CD1c-positive myeloid dendritic cell (primary cell): ENCODE data around the gene PRR22.

Experiments
- DNase-seq: peaks from one replicate; pipeline ENCODE4 v3.0.0-alpha.2; 2016; ENCODE audit errors: extremely low spot score

Gene PRR22

DNA sequence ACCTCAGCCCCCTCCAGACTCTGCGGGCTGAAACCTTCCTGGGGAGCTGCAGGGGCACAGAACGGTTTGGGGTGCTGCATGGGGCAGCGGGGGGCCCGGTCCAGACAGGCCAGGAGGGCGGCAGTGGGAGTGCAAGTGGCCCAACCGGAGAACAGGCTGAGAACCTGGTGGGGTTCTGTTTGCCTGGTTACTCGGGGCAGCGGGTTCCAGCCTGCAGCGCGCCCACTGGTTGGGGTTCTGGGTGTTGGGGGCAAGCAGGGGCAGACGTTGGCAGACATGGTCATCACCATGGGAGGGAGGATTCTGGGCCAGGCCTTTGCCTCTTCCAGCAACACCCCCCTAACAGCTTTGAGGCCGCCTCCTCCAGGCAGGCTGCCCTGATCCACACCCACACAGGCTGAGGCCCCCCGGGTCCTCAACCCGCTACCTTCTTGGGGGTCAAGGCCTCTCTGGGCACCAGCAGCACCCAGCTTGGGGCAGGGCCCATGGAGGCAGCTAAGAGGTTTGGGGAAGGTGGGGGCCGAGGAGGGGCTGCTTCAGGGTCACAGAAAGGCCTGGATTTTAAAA is at the start of gene PRR22:
Gene PRR22 (minus strand): TSS at position 166 of the 567 bp plus-strand sequence. CDS start 86 bp downstream, at position 80.
- no peak for DNase-seq

DNA sequence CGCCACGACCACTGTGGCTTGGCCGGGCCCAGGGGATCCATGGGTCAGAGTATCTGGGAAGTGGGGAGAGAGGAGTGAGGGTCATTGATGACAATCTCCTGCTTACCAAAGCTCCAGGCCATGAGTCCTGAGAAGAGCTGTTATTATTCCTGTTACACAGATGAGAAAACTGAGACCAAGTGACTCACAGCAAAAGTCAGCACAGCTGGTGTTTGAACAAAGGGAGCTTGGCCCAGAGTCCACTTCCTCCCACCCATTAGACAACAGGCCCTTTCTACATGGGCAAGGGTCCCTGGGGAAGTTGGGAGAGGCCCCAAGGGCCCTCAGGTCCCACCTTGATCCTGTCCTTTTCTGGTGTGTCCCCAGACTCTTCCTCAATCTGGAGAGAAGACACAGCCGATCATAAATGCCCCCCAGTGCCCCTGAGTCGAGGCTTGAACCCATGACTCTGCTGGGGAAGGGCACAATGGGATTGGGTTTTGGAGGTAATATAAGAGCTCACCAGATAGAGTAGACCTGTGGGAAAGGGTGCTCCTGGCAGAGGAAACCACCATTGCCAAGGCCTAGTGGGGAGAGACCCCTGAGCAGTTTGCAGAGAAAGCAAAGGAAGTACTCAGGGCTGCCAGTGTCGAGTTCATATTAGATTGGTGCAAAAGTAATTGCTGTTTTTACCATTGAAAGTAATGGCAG is 48.1 kb upstream of the PRR22 start:
- DNase-seq, result no peak

DNA sequence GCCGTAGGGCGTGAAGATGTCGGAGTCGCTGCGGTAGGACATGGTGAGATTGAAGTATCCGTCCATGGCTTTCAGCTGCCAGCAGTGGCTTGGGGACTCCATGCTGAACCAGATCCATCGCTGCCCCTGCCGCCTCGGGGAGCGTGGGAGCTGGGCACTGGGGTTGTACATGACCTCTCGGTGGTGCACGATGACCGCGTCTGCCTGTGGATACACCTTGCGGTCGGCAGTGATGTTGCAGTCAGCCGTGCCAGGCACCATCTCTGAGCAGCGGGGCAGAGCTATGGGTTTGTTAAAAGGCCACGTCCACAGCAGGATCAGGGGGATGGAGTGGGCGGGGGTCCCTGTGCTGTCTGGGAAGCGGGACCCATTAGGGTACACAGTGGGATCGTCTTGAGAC is 47.5 kb upstream of the PRR22 start:
- DNase-seq, result no peak

DNA sequence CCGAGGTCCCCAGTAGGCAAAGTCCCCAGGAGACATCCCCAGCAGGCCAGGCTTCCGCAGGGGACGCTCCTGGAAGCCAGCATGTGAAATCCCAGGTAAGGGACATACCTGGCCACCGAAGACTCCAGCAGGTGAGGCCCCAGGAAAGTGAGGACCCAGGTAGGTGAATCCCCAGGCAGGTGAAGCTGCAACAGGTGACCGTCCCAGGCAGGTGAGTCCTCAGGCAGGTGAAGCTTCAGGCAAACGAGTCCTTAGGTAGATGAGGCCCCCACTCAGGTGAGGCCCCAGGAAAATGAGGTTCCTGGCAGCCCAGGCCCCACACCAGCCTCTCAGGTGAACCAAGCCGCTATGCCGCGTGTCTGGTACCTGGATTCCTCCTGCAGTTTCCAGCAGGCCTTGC is 46.6 kb upstream of the PRR22 start:
- no peak for DNase-seq

DNA sequence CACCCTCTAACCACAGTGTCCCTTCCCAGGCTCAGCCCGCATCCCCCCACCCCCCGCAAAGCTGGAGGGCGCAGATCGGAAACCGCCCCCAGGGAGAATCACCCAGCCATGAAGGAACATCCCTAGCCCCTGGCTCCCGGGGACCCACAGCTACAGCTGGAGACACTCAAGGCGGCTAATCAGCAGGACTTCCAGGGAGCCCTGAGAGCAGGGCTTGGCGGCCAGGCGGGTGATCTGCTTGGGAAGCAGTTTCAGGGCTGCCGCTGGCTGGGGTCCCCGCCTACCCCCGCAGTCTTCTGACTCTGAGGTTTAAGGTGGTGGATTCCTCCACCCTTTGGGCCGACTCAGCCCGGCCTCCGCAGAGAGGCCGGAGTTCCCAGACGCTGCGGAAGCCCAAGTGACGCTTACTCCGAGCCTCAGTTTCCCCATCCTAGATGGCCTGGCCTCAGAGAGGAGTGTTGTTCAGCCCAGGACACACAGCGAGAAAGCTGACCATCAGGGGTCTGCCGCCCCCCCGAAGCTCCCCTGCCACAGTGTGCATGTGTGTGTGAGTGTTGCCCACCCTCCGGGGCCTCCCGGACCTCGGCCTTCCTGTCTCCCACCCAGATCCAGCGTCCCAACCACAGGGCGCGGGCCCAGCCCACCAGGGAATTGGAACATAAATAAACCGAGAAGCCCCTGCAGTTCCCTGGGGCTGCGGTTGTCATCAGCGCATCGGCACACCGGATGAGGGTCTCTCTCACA is 45.2 kb upstream of the PRR22 start:
- DNase-seq, result no peak

DNA sequence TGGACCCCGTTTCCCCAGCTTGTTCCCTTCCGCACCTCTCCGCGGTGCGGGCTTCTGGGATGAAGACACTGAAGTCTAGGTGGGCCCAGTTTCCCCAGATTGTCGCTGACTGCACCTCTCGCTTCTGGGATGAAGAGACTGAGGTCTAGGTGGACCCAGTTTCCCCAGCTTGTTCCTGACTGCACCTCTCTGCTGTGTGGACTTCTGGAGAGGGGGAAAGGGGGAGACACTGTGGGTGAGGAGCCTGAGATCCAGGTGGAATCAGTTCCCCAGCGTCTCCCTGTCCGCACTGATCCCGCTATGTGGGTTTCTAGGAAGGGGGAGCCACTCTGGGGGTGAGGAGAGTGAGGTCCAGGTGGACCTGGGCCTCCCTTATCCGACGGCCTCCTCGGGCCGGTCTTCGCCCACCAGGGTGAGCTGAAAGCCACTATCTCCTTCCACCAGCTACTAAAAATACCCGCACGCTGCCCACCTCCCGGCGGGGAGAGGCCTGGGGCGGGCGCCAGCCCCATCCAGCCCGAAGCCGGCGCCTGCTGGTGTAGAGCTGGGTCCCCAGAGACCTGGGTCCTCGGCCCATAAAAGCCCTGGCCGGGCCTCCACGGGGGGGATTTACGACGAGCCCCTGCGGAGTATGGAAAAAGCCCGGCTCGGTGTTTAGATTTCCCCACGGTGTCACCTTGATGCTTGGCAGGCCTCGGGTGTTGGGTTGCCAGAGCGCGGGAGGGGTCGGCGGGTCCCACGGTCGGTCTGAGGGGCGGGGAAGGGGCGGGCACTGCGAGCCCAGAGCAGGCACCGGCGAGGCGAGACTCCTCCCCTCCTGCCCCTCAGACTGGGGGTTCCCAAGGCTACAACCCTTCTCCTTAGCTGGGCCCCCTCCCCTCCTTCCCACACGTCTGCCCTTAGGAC is 44.4 kb upstream of the PRR22 start:
- no peak for DNase-seq

DNA sequence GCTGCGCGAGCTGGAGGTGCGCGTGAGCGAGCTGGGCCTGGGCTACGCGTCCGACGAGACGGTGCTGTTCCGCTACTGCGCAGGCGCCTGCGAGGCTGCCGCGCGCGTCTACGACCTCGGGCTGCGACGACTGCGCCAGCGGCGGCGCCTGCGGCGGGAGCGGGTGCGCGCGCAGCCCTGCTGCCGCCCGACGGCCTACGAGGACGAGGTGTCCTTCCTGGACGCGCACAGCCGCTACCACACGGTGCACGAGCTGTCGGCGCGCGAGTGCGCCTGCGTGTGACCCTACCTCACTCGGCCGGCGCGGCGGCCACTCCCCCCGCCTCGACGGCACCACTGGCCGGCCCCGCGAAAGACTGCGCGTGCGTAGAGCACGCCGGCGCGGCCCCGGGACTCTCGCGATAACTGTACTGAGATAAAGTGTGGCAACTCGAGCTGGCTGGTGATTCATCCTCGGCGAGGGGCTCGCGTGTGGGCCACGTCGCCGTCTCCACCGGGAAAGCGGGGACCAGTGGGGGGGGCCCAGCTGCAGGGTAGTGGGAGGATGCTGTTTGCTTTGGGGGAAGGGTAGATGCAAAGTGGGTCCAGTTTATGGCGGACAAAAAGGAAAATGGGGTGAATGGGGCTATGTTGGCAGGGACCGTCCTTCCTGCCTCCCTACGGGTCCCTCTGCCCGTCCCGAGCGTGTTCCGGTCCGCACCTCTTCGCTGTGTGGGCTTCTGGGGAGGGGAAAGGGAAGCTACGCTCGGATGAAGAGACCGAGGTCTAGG is 43.5 kb upstream of the PRR22 start:
- peak; percentile 97 for DNase-seq

DNA sequence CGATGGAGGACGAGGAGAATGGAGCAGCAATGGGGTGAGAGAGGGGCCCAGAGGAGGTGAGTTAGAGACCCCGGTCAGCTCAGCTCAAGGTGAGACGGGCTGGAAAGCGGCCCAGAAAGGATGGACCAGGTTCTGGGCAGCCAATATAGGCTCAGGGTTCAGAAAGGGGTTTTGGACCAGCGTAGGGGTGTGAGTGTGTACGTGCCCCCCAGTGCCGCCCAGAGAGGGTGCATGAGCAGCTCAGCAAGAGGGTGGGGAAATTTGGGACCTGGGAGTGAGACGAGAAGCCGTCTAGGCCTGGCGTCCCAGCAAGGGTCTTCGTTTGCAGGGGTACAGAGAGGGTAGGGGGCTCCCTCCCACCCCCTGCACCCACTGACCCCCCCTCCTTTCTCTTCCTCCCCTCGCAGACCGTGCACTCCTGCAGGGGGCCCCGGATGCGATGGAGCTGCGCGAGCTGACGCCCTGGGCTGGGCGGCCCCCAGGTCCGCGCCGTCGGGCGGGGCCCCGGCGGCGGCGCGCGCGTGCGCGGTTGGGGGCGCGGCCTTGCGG is 42.9 kb upstream of the PRR22 start:
- no peak for DNase-seq

DNA sequence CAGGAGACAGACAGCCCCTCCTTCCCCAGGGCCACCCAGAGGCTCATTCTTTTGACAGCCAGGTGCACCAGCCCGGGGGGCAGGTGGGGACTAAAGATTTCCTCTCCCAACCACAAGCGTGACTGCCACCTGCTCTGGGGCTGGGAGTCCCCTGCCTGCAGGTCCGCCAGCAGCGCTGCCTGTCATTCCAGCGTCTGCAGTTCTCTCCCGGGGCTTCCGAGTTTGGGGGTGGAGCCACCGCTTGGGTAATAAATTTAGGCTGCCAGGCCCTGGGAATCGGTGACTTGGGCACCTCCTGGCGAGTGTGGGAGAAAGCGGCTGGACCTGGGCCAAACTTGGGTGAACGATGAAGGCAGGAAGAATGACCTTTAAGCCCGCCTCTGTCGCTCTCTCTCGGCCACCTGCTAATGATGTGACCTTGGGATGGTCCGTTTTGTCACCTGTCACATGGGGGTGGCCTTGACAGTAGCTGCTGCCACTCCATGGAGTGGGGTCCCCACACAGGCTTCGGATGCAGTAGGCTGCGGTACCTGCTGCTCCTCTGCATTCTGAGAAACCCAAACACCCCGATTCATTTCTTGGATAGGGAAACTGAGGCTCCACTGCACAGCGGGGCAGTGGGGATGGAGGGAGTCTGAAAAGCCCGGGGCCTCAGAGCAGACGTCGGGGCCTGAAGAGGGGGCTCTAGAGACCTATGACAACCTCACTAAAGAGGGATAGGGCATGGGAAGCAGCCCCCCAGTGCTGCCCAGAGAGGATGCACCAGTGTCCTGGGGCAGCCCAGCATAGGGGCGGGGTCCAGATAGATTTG is 42.2 kb upstream of the PRR22 start:
- peak; percentile 60 for DNase-seq

DNA sequence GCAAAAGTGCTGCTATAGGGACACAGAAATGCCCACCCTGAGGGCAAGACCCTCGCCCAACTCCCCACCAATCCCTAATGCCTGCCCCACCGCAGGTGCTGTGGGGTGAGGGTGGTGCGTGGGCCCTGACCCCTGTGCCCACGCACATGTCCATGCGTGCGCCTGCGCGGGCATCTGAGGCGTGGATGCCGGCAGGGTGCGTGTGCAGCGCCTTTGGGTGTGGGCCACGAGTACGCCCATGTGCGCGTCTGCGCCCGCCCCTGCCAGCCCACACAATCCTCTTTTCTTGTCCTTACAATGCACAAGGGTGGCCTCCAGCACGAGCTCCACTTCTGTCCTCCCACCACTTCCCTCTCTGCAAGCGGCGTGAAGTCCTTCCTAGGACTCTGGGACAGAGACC is 40.6 kb upstream of the PRR22 start:
- DNase-seq, result peak; percentile 38

DNA sequence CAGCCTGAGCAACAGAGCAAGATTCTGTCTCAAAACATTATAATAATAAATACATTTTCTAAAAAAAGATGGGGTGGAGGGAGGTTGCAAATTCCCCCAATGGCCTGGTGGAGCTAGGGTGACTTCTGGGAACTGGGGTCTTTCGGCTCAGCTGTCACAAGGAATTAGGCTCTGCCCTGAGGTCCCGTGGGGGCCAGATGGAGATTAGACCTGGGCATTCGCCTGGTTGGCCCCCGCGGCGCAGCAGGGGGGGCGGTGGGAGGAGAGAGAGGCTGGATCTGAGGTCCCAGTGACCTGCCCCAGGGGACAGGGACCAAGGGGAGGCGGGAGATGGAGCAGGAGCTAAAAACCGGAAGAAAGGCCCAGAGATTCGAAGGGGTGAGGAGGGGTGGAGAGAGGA is 40.2 kb upstream of the PRR22 start:
- DNase-seq, result no peak

DNA sequence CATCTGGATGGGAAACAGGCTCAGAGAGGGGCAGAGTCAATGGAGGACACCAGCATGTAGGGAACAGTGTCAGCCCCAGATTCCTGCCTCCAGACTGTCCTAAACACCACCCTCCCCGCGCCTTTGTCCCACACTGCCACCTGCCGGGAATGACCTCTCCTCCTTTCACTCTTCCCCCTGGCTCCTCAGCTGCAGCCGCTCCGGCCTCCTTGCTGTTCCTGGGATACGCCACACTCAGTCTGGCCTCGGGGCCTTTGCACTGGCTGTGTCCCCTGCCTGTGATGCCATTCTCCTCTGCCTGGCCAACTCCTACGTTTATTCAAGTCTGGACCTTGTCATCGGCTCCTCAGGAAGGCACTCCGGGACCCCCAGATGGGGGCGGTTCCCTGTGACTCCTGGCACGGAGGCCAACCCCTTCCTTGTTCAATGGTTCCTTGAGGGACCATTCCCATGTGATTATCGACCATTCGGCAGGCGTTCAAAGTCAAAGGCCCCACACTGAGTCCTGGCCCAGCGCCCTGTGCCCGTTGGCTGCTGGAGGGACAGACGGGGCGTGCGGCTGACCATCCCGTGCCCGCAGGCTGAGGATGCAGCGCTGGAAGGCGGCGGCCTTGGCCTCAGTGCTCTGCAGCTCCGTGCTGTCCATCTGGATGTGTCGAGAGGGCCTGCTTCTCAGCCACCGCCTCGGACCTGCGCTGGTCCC is 39.2 kb upstream of the PRR22 start:
- DNase-seq, result no peak

DNA sequence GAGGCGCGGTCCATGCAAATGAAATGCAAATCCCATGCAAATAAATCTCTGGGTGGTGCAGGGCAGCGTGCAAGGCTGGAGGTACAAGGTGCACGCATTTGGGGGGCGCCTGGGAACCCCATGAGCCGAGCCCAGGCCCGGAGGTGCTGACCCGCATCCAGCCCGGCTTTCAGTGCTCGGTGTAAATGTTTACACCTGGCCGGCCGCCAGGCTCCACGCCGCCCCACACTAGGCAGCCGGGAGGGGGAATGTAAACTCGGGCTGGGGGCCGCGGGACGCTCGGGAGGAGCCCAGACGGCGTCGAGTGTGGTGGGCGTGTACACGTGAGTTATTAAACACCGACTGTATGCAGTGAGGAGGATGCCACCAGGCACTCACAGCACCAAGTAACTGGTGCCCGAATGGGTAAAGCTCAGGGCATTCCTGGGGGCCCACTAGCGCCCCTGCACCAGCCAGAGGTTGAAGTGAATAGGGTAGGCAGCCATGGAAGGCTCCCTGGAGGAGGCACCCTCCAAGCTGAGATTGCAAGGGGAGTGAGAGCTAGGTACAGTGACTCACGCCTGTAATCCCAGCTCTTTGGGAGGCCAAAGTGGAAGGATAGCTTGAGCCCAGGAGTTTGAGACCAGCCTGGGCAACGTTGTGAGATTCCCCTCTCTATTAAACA is 37.8 kb upstream of the PRR22 start:
- DNase-seq, result no peak

DNA sequence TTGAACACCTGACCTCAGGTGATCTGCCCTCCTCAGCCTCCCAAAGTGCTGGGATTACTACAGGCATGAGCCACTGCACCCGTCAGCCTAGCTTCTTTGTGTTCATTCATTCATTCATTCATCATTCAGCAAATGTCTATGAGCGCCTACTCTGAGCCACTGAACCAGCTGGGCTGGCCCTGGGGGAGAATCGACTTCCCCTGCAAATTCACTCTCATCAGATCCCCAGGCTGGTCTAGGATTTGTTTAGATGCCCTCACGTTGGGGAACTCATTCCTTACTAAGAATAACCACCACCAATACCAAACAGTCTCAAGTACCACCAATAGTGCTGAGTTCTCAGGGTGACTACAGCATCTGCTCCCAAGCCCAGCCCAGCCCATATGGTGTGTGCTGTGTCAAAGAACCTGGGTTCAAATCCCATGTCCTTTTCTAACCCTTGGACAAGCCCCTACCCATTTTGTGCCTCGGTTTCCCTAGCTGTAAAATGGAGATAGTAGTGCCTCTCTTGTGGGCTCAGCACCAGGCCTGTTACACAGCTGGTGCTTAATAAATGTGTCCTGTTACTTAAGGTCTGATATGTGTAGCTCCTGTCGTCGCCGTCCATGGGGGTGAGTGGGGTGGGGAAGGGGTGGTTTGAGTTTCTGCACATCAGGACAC is 37.1 kb upstream of the PRR22 start:
- no peak for DNase-seq

DNA sequence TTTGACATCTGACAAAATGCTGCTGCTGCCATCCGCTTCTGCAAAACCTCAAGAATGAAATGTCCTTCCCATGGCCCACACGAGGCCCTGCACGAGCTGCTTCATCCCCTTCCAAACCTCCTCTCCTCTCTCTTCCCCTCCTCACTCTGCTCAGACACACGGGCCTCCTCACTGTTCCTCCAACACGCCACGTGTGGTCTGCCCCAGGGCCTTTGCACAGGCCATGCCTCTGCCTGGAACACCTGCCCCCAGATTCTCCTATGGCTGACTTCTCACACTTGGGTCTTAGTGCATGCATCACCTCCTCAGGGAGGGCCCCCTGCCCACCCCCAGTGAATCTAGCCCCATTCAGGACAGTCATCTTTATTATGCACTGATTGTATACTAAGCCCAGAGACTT is 36.2 kb upstream of the PRR22 start:
- DNase-seq, result no peak

DNA sequence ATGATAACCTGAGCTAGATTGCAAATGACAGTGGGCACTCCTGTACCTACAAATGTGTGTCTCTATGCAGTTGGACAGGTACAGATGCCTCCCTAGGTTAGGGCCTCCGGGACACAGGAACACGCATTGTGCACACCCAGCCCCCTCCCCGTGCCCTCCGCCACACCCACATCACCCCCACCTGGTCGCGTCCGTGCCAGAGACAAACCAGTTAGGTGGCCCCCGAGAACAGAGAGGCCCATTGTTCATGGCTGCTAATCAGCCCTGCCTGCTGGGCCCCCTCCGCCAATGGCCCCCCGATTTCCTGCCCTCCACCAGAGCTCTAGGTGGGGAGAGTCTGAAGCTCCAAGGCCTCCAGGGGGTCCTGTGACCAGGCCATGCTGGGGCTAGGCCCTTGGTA is 34.0 kb upstream of the PRR22 start:
- no peak for DNase-seq

DNA sequence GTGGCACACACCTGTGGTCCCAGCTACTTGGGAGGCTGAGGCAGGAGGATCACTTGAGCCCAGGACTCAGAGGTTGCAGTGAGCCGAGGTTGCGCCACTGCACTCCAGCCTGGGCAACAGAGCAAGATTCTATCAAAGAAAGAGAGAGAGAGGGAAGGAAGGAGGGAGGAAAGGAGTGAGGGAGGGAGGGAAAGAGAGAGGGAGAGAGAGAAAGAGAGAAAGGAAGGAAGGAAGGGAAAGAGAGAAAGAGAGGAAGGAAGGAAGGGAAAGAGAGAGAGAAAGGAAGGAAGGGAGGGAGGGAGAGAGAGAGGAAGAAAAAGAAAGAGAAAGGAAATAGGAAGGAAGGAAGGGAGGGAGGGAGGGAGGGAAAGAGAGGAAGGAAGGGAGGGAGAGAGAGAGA is 32.7 kb upstream of the PRR22 start:
- DNase-seq, result no peak

DNA sequence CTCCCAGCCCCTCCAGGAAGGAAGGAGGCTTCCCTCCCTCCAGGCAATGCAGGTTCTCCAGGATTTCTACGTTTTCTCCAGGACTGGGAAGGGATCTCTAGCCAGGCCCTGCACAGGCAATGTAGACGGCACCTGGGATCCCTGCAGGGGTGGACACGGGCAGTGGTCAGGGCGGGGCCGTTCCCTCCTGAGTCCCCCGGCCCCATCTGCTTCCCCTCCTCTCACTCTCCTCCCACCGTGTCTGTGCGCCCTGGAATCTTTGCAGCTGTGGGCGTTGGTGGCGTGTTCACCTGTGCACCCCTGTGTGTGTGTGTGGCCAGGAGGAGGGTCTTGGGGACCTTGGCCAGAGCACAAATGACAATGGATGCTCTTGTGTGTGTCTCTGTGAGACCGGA is 30.3 kb upstream of the PRR22 start:
- no peak for DNase-seq
